Right ventricle myocardium superior (tissue), 1 donor: ENCODE results near the gene PSMD12. TPM values are rescaled to one million over a fixed set of nuclear protein-coding genes. Genes with fewer than 3 reads are reported as not detected.
A peak's percentile ranks its signal among the peaks of the same experiment; 100 is the strongest.
"Not testable (repeated sequence)": the region's sequence is repeated elsewhere in the genome, so short reads cannot be mapped to it uniquely, and the experiment has no call there.

Experiments
- ATAC-seq: fragments of 200-7000 bp; cut with Tn5 transposase; one replicate; pipeline ENCODE4 v1.9.1; 2020; ENCODE audit warnings: mild to moderate bottlenecking; ENCODE audit not compliant: poor library complexity
- DNase-seq: peaks from one replicate; pipeline ENCODE4 v3.0.0-alpha.2; 2020
- intact Hi-C: fragments of 100-400 bp; cut with DNase I; formaldehyde crosslinking; loops from one replicate; pipeline ENCODE4 v1.11.2; 2022
- total RNA-seq: library from RNA; stranded (reverse); fragmentation: NEBNext Ultra II Directional; extraction: Animal tissue kit (Norgen Biotek cat#: 25700); gene quantifications from one replicate; pipeline ENCODE4 v1.2.1, GENCODE V29; 2021
- donor health status: DM: no; HTN: yes; CAD: no; lungs with severe emphysema.

The PSMD12 gene
- total RNA-seq, 1 donor from 2014 or later, result 42.6 TPM

DNA sequence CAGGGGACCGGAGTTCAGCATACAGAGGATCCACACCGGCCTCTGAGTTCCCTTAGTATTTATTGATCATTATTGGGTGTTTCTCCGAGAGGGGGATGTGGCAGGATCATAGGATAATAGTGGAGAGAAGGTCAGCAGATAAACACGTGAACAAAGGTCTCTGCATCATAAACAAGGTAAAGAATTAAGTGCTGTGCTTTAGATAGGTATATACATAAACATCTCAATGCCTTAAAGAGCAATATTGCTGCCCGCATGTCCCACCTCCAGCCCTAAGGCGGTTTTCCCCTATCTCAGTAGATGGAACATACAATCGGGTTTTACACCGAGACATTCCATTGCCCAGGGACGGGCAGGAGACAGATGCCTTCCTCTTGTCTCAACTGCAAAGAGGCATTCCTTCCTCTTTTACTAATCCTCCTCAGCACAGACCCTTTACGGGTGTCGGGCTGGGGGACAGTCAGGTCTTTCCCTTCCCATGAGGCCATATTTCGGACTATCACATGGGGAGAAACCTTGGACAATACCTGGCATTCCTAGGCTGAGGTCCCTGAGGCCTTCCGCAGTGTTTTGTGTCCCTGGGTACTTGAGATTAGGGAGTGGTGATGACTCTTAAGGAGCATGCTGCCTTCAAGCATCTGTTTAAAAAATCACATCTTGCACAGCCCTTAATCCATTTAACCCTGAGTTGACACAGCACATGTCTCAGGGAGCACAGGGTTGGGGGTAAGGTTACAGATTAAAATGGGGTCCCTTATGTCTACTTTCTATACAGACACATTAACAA, 39.2 kb downstream of the PSMD12 start:
- ATAC-seq, intact Hi-C loops, DNase-seq: not testable (repeated sequence)

DNA sequence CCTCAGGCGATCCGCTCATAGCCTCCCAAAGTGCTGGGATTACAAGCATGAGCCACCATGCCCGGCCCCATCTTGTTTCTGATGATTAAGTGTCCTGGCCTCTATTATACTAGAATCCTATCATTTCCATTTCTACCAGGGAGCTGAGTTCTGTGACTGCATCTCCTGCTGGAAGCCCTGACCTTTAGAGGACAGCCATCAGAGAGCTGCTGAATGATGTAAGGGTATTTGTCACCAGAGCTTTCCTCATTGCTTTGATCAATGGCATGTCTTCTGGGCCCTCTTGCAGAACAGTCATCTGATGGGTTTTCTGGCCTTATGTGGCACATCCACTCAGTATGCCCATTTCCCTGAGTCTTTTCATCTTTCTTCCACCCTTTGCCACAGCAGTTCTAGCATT, 39.9 kb downstream of the PSMD12 start:
- intact Hi-C loops, result no loop called here
- no peak for DNase-seq
- ATAC-seq, result no peak

DNA sequence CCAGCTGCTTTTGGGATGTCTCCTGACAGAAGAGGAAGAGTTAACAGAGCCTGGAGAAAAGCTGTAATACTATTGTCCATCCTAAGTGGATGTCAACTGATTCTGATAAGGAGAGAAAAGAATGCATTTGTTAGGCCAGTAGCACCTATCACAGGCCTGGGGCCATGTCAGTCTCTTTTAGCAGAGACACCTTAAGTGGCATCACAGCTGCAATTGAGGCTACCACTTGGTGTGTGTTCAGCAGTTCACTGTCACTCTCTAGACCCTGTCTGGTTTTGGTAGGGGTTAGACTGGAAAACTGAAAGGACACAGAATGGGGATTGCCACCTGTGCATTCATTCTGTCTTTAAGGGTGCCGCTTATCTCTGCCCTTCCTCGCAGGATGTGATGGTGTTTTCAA, 42.0 kb downstream of the PSMD12 start:
- intact Hi-C loops, result no loop called here
- DNase-seq (no peak), ATAC-seq (no peak)

DNA sequence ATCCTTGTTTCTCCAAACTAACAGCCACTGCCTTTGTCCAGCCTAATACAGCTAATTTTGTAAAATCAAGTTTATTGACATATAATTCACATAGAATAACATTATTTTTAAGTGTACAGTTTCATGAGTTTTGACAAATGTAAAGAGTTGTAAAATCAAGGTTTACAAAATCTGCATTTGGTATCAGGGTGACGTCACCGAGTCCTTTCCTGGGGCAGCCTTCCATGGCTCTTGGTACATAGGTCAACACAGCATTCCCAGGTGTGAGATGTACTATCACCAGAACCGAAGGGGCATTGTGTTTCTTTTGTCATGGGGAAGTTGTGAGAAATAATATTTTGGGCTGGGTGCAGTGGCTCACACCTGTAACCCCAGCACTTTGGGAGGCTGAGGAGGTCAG, 42.9 kb downstream of the PSMD12 start:
- DNase-seq (no peak), ATAC-seq (no peak)
- intact Hi-C loops, result no loop called here

GRCh38 chr17:67322042-67322787, 44.2 kb downstream of the PSMD12 start:
- DNase-seq (no peak), ATAC-seq (no peak)
- intact Hi-C loops, result no loop called here

DNA sequence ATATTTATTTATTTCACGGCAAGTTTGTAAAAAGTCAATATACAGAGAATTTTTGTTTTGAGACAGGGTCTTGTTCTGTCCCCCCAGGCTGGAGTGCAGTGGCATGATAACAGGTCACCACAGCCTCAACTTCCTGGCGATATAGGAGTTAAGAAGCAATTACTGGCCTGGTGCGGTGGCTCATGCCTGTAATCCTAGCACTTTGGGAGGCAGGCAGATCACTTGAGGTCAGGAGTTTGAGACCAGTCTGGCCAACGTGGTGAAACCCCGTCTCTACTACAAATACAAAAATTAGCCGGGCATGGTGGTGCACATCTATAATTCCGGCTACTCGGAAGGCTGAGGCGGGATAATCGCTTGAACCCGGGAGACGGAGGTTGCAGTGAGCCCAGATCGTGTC, 44.9 kb downstream of the PSMD12 start:
- intact Hi-C loops, DNase-seq, ATAC-seq: not testable (repeated sequence)

DNA sequence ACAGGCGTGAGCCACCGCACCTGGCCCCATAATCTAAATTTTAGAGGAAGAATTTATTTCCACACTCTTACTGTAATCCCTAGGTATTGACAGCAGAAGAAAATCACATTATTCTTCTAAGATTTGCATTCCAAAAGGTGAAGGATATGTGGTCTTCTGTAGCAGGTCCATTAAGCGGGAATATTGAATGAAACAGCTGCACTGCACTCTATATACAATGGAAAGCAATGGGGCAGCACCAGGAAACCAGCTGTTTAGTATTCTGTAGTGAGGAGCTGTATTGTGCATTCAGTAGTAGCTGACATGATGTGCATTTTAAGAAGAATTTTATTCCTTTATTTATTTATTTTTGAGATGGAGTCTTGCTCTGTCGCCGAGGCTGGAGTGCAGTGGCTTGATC, 49.6 kb downstream of the PSMD12 start:
- no peak for DNase-seq
- ATAC-seq, result no peak
- intact Hi-C loops, result no loop called here

GRCh38 chr17:67315865-67316264, 50.5 kb downstream of the PSMD12 start:
- DNase-seq (no peak), ATAC-seq (no peak)
- intact Hi-C loops, result no loop called here

DNA sequence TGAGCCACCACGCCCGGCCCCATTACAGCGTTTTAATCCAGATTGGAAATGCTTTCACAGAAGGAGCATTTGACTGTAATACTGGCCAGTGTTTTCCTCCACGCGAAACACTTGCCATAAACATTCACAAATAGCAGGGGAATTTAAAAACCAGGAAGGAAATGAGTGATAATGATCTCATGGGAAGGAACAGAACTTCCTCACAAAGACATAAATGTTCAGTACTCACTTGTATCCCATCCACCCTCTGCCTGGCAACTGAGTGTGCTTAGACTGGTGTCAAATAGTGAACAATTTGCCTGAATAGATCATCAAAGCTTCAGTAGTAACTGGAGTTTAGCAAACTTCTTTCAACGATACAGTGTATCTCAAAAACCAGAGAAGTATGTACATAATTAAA, 54.1 kb downstream of the PSMD12 start:
- DNase-seq, result no peak
- no peak for ATAC-seq
- intact Hi-C loops, result no loop called here

- DNase-seq, result no peak
- intact Hi-C loops, result no loop called here
- ATAC-seq, result no peak
Observed at GRCh38 chr17:67311575-67311974, 54.8 kb downstream of the PSMD12 start.

DNA sequence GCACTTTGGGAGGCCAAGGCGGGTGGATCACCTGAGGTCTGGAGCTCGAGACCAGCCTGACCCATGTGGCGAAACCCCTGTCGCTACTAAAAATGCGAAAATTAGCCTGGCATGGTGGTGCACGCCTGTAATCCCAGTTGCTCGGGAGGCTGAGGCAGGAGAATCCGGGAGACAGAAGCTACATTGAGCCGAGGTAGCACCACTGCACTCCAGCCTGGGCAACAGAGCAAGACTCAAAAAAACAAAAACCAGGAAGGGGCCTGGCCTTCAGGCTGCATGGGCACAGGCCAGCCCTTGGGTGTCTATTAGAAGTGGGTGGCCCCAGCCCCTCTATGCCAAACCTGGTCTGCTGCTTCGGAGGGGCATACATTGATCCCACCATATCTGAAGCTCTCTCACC, 56.0 kb downstream of the PSMD12 start:
- intact Hi-C loops, result no loop called here

GRCh38 chr17:67305446-67306235, 60.7 kb downstream of the PSMD12 start:
- DNase-seq, intact Hi-C loops, ATAC-seq: not testable (repeated sequence)

More for the DNA sequence above, 56.0 kb downstream of the PSMD12 start:
- DNase-seq (no peak), ATAC-seq (no peak)

GRCh38 chr17:67297454-67297960, 68.9 kb downstream of the PSMD12 start:
- intact Hi-C loops, result no loop called here
- no peak for ATAC-seq
- DNase-seq, result no peak

- ATAC-seq (no peak), DNase-seq (no peak)
- intact Hi-C loops, result loop anchor here (5.0 kb wide), 1 partner anchor 72 kb away; no protein-coding TSS in a partner anchor
Observed at GRCh38 chr17:67294451-67295199, 71.8 kb downstream of the PSMD12 start.

DNA sequence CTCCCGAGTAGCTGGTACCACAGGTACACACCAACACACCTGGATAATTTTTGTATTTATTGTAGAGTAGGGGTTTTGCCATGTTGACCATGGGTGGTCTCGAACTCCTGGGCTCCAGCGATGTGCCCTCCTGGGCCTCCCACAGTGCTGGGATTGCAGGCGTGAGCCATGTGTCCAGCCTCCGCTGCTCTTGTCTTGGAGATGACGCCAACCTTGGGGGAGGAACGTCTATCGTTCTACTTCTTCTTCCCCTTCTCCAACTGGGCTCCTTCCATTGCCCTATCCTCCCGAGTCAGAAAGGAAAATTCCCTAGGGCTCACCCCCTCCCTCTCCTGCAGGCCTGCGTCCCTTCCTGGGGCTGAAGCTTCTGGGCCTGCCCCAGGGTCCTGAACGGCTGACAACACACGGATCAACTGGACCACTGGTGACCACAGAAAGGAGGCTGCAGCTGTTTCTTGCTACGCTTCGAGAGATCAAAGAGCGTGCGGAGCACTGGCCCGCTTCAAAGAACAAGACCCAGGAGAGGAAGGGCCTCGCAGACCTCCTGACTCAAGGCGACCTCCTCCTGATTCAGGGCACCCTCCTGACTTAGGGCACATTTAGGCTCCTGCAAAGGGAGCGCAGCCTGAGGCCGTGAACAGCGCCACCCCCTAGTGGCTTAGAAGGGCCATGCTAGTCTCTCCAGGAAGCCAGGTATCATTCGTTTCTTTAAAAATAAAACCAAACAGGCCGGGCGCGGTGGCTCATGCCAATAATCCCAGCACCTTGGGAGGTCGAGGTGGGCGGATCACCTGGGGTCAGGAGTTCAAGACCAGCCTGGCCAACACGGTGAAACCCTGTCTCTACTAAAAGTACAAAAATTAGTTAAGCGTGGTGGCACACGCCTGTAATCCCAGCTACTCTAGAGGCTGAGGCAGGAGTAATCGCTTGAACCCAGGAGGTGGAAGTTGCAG, 72.8 kb downstream of the PSMD12 start:
- DNase-seq (peak; percentile 81), ATAC-seq (peak; percentile 78)
- intact Hi-C loops, result loop anchor here (5.0 kb wide), 1 partner anchor 71 kb away; no protein-coding TSS in a partner anchor

DNA sequence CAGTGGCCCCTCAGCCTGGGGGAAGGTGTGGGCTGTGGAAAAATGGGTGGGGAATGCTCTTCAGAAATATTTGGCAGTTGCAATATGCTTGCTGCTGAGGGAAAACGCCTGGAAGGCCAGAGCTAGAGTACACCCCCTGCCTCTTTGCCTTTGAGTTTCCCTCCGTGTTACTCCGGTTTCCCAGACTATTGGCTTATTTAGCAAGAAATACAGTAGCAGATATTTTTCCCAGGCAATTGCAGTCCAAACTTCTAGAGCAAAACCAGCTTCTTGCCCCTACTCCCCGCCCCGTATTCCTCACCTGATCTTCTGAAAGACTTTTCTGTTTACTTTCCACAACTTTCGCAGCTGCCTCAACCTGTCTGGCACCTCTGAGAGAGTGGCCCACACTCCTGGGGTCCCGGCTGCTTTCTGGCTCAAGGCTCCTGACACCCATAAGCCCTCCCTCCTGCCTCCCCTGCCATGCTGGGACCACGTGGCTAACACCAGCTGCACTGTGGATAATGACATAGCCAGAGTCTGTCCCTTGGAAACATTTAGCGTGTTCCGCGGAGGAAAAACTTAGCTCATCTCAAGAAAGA, 75.6 kb downstream of the PSMD12 start:
- DNase-seq, result no peak
- intact Hi-C loops, result loop anchor here (5.0 kb wide), 1 partner anchor 68 kb away; no protein-coding TSS in a partner anchor
- no peak for ATAC-seq

- ATAC-seq (no peak), DNase-seq (no peak)
- intact Hi-C loops, result loop anchor here (5.0 kb wide), 1 partner anchor 68 kb away; no protein-coding TSS in a partner anchor
Observed at GRCh38 chr17:67290244-67290643, 76.1 kb downstream of the PSMD12 start.
